Karpas-422 (cell line): ENCODE measurements around the gene GNS. TPM values are rescaled to one million over a fixed set of nuclear protein-coding genes. Genes with fewer than 3 reads are reported as not detected.

Experiments used
- DNase-seq: peaks from one replicate; pipeline ENCODE4 v3.0.0-alpha.2; 2015
- H2AFZ ChIP-seq: fragments of 200-600 bp; sonication (generic); 2 replicates; pipeline ENCODE4 v1.6.1; 2014; ENCODE audit warnings: antibody characterized with exemption, low read length, mixed read lengths
- H3K27ac ChIP-seq: fragments of 200-600 bp; sonication (generic); 2 replicates; pipeline ENCODE4 v1.5.1; 2014; ENCODE audit warnings: mild to moderate bottlenecking, low read length, moderate library complexity
- H3K27me3 ChIP-seq: fragments of 200-600 bp; sonication (generic); 2 replicates; pipeline ENCODE4 v1.6.1; 2014; ENCODE audit warnings: low read length, mixed read lengths
- H3K36me3 ChIP-seq: fragments of 200-600 bp; sonication (generic); 2 replicates; pipeline ENCODE4 v1.6.1; 2014; ENCODE audit warnings: low read length, mixed read lengths; ENCODE audit not compliant: insufficient read depth
- H3K4me1 ChIP-seq: fragments of 200-600 bp; sonication (generic); 2 replicates; pipeline ENCODE4 v1.6.1; 2014; ENCODE audit warnings: mild to moderate bottlenecking, low read length, mixed read lengths
- H3K4me2 ChIP-seq: fragments of 200-600 bp; sonication (generic); 2 replicates; pipeline ENCODE4 v1.6.1; 2014; ENCODE audit warnings: low read length, low read depth, mild to moderate bottlenecking; ENCODE audit not compliant: poor library complexity, severe bottlenecking
- H3K4me3 ChIP-seq: fragments of 200-600 bp; sonication (generic); 2 replicates; pipeline ENCODE4 v1.5.1; 2014; ENCODE audit warnings: mild to moderate bottlenecking, antibody characterized with exemption, low read length, mixed read lengths
- H3K79me2 ChIP-seq: fragments of 200-600 bp; sonication (generic); 2 replicates; pipeline ENCODE4 v1.6.1; 2014; ENCODE audit warnings: mild to moderate bottlenecking, low read length, mixed read lengths
- H3K9ac ChIP-seq: fragments of 200-600 bp; sonication (generic); 2 replicates; pipeline ENCODE4 v1.6.0; 2014; ENCODE audit warnings: low read length
- H3K9me2 ChIP-seq: fragments of 200-600 bp; sonication (generic), shearing (Covaris generic); replicated peaks from 2 replicates; pipeline ENCODE4 v1.6.0; 2014; ENCODE audit warnings: mild to moderate bottlenecking, low read length, moderate library complexity; ENCODE audit not compliant: insufficient read depth
- H3K9me3 ChIP-seq: fragments of 300-700, 200-600 bp; sonication (generic); 2 replicates; pipeline ENCODE4 v1.6.1; 2014; ENCODE audit warnings: low read length, mixed read lengths
- H4K20me1 ChIP-seq: fragments of 200-600 bp; sonication (generic); 2 replicates; pipeline ENCODE4 v1.6.1; 2014; ENCODE audit warnings: mild to moderate bottlenecking, antibody characterized with exemption, low read length, low read depth; ENCODE audit not compliant: insufficient read depth
- total RNA-seq: library from RNA; depleted of rRNA; stranded (reverse); fragments of >200 nt; shearing (Covaris generic); gene quantifications from 2 replicates; pipeline ENCODE4 v1.2.3, GENCODE V29; 2014; ENCODE audit warnings: low replicate concordance

The GNS gene
- total RNA-seq, 1 experiment from 2014 or later = 49.5 TPM

GRCh38 chr12:64724201-64724745 lies 34.9 kb downstream of the GNS start:
- no peaks in the 10 kb centered on the region for H3K27me3 ChIP-seq
- H3K4me2 ChIP-seq = no peak overlapping the region
- H4K20me1 ChIP-seq = no peaks in the 10 kb centered on the region
- H3K4me3 ChIP-seq = no peak overlapping the region
- no peak overlapping the region for H3K27ac ChIP-seq
- no peak overlapping the region for H2AFZ ChIP-seq
- no peak for DNase-seq
- H3K79me2 ChIP-seq = no peaks in the 10 kb centered on the region
- H3K9ac ChIP-seq = no peak overlapping the region
- no peaks in the 10 kb centered on the region for H3K9me3 ChIP-seq
- 0 out of 2 replicates have a peak, but pooled peaks cover 9% of the 10 kb centered on the region for H3K36me3 ChIP-seq
- no peaks in the 10 kb centered on the region for H3K4me1 ChIP-seq
- no peaks in the 10 kb centered on the region for H3K9me2 ChIP-seq

- no peaks in the 10 kb centered on the region for H3K9me2 ChIP-seq
- DNase-seq = no peak
- no peak overlapping the region for H2AFZ ChIP-seq
- no peaks in the 10 kb centered on the region for H3K4me1 ChIP-seq
- H3K79me2 ChIP-seq = no peaks in the 10 kb centered on the region
- H3K36me3 ChIP-seq = 0 out of 2 replicates have a peak, but pooled peaks cover 9% of the 10 kb centered on the region
- no peak overlapping the region for H3K9ac ChIP-seq
- no peak overlapping the region for H3K27ac ChIP-seq
- no peaks in the 10 kb centered on the region for H3K9me3 ChIP-seq
- H3K27me3 ChIP-seq = no peaks in the 10 kb centered on the region
- no peak overlapping the region for H3K4me2 ChIP-seq
- no peak overlapping the region for H3K4me3 ChIP-seq
- no peaks in the 10 kb centered on the region for H4K20me1 ChIP-seq
Observed at GRCh38 chr12:64723630-64724029, 35.6 kb downstream of the GNS start.

DNA sequence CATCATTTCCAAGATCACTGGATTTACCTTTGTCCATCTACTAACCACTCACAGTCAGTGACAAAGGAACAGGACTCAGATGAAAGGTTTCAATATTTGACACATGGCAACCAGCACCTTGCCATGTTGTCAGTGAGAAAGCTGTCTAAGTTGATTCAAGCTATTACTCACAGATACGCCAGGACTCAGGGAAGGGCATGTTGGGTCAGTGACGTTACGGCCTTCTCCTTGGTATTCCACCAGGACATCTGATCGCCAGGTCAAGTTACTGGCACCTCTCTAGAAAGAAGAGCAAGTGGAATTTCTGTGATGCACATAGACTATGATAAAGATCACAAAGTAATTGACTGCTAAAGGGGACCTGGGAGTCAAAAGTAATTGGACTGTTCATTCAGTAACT lies 36.4 kb downstream of the GNS start:
- no peak overlapping the region for H3K4me3 ChIP-seq
- no peaks in the 10 kb centered on the region for H3K27me3 ChIP-seq
- H2AFZ ChIP-seq = no peak overlapping the region
- H3K36me3 ChIP-seq = 0 out of 2 replicates have a peak, but pooled peaks cover 9% of the 10 kb centered on the region
- no peak overlapping the region for H3K4me2 ChIP-seq
- no peak overlapping the region for H3K27ac ChIP-seq
- no peaks in the 10 kb centered on the region for H3K9me2 ChIP-seq
- no peaks in the 10 kb centered on the region for H3K4me1 ChIP-seq
- H3K9me3 ChIP-seq = no peaks in the 10 kb centered on the region
- H4K20me1 ChIP-seq = no peaks in the 10 kb centered on the region
- no peak for DNase-seq
- no peak overlapping the region for H3K9ac ChIP-seq
- no peaks in the 10 kb centered on the region for H3K79me2 ChIP-seq

- H3K36me3 ChIP-seq = 0 out of 2 replicates have a peak, but pooled peaks cover 14% of the 10 kb centered on the region
- no peak overlapping the region for H3K27ac ChIP-seq
- no peak overlapping the region for H3K9ac ChIP-seq
- no peak overlapping the region for H3K4me3 ChIP-seq
- no peak overlapping the region for H3K4me2 ChIP-seq
- no peaks in the 10 kb centered on the region for H3K79me2 ChIP-seq
- no peaks in the 10 kb centered on the region for H3K9me3 ChIP-seq
- no peaks in the 10 kb centered on the region for H4K20me1 ChIP-seq
- no peaks in the 10 kb centered on the region for H3K27me3 ChIP-seq
- H3K9me2 ChIP-seq = no peaks in the 10 kb centered on the region
- H3K4me1 ChIP-seq = no peaks in the 10 kb centered on the region
- no peak overlapping the region for H2AFZ ChIP-seq
- DNase-seq = no peak
Observed at GRCh38 chr12:64720884-64721283, 38.3 kb downstream of the GNS start.

- Histone ChIP-seq H3K4me1 (no peaks in the 10 kb centered on the region), H3K9me3 (no peaks in the 10 kb centered on the region), H3K79me2 (no peaks in the 10 kb centered on the region), H3K9ac (no peak overlapping the region), H3K4me2 (no peak overlapping the region), H3K27ac (no peak overlapping the region), H2AFZ (no peak overlapping the region), H4K20me1 (no peaks in the 10 kb centered on the region), H3K4me3 (no peak overlapping the region), H3K36me3 (0 out of 2 replicates have a peak, but pooled peaks cover 21% of the 10 kb centered on the region), H3K27me3 (no peaks in the 10 kb centered on the region), H3K9me2 (no peaks in the 10 kb centered on the region)
- DNase-seq = no peak
Observed at GRCh38 chr12:64718649-64719048, 40.6 kb downstream of the GNS start.

DNA sequence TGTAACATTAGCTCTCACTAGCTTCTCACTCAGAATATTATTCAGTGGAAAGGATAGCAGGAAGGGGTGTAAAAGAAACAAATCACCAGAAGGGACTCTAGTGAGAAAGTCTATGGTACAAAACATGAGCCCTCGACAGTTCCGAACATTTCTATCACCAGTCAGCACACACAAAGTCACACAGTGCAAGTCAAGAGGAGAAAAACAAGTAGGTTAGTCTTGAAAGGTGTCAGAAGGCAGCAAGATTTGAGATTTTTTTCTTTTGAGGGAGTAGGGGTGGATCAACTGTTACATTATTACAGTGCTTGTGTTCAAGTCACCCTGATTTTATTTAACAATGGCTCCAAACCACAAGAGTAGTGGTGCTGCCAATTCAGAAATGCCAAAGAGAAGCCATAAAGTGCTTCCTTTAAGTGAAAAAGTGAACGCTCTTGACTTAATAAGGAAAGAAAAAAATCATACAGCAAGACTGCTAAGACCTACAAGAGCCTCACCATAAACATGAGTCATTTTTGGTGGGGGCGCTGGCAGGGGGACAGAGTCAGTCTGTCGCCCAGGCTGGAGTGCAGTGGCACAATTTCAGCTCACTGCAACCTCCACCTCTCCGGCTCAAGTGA lies 42.3 kb downstream of the GNS start:
- Histone ChIP-seq H3K27ac (no peak overlapping the region), H2AFZ (no peak overlapping the region), H3K4me3 (no peak overlapping the region)

GRCh38 chr12:64716371-64716770 lies 42.8 kb downstream of the GNS start:
- DNase-seq = no peak
- no peaks in the 10 kb centered on the region for H3K9me2 ChIP-seq
- no peaks in the 10 kb centered on the region for H3K79me2 ChIP-seq
- no peaks in the 10 kb centered on the region for H3K9me3 ChIP-seq
- 0 out of 2 replicates have a peak, but pooled peaks cover 18% of the 10 kb centered on the region for H3K36me3 ChIP-seq
- no peaks in the 10 kb centered on the region for H4K20me1 ChIP-seq
- no peaks in the 10 kb centered on the region for H3K27me3 ChIP-seq
- no peak overlapping the region for H3K27ac ChIP-seq
- H2AFZ ChIP-seq = no peak overlapping the region
- no peak overlapping the region for H3K4me2 ChIP-seq
- H3K9ac ChIP-seq = no peak overlapping the region
- H3K4me3 ChIP-seq = no peak overlapping the region
- no peaks in the 10 kb centered on the region for H3K4me1 ChIP-seq

More for the DNA sequence above, 42.3 kb downstream of the GNS start:
- H3K9me2 ChIP-seq = no peaks in the 10 kb centered on the region
- DNase-seq = no peak
- H3K9me3 ChIP-seq = no peaks in the 10 kb centered on the region
- no peak overlapping the region for H3K4me2 ChIP-seq
- no peaks in the 10 kb centered on the region for H3K79me2 ChIP-seq
- 0 out of 2 replicates have a peak, but pooled peaks cover 18% of the 10 kb centered on the region for H3K36me3 ChIP-seq
- no peaks in the 10 kb centered on the region for H3K4me1 ChIP-seq
- no peak overlapping the region for H3K9ac ChIP-seq
- no peaks in the 10 kb centered on the region for H4K20me1 ChIP-seq
- H3K27me3 ChIP-seq = no peaks in the 10 kb centered on the region

DNA sequence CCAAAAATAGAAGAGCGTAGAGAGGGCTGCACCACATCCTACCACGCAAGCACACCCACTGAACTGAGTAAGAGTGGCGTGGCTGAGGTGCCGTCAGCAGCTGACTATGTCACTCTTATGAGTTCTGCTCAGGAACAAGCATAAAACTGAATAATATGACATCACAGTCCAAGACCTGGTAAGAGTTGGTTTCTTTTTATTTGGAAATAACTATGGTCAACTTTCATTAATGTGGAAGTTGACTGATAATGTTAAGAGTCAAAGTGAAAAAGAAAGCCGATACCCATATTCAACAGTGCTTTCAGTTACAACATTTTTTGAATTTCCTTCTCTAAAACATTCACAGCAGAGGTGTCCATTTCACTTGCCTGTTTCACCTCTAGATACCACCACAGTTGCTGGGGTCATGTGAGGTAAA lies 44.6 kb downstream of the GNS start:
- Histone ChIP-seq H3K9me2 (no peaks in the 10 kb centered on the region), H2AFZ (no peak overlapping the region), H3K4me1 (no peaks in the 10 kb centered on the region), H3K9ac (no peak overlapping the region), H3K9me3 (no peaks in the 10 kb centered on the region), H3K27me3 (no peaks in the 10 kb centered on the region), H3K4me2 (no peak overlapping the region), H4K20me1 (no peaks in the 10 kb centered on the region), H3K4me3 (no peak overlapping the region), H3K79me2 (no peaks in the 10 kb centered on the region), H3K36me3 (0 out of 2 replicates have a peak, but pooled peaks cover 12% of the 10 kb centered on the region), H3K27ac (no peak overlapping the region)
- no peak for DNase-seq
